Peyer's patch (tissue), 4 donors: ENCODE results near the gene PHACTR1.

ENCODE experiments used
- POLR2A ChIP-seq, 2 donors: fragments of 450-650 bp; IDR thresholded peaks; one replicate each; pipeline ENCODE4 v1.5.1; 2017; ENCODE audit warnings: antibody characterized with exemption in 2 of 2, mild to moderate bottlenecking in 2 of 2, moderate library complexity in 2 of 2
- TF ChIP-seq, protein P1 (sequence below), 6 experiments: fragments of 450-650 bp in 4 of 6; fragments of 200-600 bp in 2 of 6; sonication (generic) in 1 of 6; IDR thresholded peaks; one replicate each; pipeline ENCODE4 v1.5.1; 2017 to 2019; ENCODE audit warnings: antibody characterized with exemption in 6 of 6, mild to moderate bottlenecking in 3 of 6, moderate library complexity in 1 of 6

DNA sequence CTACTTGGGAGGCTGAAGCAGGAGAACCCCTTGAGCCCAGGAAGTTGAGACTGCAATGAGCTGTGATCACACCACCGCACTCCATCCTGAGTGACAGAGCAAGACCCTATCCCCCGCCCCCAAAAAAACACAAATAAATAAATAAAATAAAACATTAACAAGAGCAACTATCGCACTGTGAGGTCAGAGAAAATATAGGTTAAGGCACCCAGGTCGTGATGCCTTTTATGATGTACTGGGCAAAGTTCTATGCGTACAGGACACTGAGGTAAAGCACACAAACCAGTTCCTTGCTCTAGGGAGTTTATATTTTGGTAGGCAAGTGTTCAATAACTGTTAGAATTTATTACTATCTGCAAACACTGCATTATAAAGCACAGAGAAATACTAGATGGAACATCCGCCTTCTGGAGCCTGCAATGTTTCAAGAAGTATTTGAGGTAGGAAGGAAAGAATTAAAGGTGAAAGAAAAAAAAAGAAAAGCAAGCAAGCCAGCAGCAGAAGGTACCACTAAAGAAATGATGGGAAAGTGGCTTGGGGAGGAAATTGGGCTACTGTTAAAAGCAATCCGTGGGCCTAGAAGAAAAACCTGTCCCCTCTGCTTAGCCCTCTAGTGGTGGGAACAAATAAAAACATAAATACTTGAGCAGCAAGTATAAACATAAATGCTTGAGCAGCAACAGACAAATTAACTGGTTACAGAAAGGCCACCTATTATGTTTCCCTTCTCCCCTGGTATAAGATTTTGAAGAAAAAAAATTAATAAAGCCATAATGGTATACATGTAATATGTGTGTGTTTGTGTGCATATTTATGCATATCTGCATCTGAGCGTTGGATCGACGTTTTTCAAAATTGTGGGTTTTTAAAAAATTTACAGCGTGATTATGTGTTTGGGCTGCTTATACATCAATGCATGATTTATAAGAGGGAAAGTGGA, 128.0 kb downstream of the PHACTR1 start:
- TF ChIP-seq, protein P1, sequence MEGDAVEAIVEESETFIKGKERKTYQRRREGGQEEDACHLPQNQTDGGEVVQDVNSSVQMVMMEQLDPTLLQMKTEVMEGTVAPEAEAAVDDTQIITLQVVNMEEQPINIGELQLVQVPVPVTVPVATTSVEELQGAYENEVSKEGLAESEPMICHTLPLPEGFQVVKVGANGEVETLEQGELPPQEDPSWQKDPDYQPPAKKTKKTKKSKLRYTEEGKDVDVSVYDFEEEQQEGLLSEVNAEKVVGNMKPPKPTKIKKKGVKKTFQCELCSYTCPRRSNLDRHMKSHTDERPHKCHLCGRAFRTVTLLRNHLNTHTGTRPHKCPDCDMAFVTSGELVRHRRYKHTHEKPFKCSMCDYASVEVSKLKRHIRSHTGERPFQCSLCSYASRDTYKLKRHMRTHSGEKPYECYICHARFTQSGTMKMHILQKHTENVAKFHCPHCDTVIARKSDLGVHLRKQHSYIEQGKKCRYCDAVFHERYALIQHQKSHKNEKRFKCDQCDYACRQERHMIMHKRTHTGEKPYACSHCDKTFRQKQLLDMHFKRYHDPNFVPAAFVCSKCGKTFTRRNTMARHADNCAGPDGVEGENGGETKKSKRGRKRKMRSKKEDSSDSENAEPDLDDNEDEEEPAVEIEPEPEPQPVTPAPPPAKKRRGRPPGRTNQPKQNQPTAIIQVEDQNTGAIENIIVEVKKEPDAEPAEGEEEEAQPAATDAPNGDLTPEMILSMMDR (IDR thresholded peaks at IDR 0.05), result peak in 5 of 6 experiments; percentile 2 to 43 (median 35)
- no peak for TF ChIP-seq POLR2A (IDR thresholded peaks at IDR 0.05)
